GM12878 (cell line): ENCODE data around the gene ZNF213.

ENCODE experiments used
- CBX5 ChIP-seq: sonication (generic); IDR thresholded peaks from 2 replicates; pipeline ENCODE4 v1.6.1; 2016; ENCODE audit warnings: low read depth, moderate library complexity, mild to moderate bottlenecking, inconsistent platforms
- EP300 ChIP-seq, 2 experiments: fragments of 150-350 bp in 1 of 2; IDR thresholded peaks; 2 replicates each; pipeline ENCODE4 v1.6.1; 2011 to 2012; ENCODE audit warnings: low read depth in 2 of 2, low read length in 2 of 2, borderline replicate concordance in 1 of 2, improper control_type of control experiment in 1 of 2, inconsistent platforms in 1 of 2; ENCODE audit not compliant: control insufficient read depth in 1 of 2
- JUND ChIP-seq: IDR thresholded peaks from 2 replicates; pipeline ENCODE4 v1.6.1; 2012; ENCODE audit warnings: low read depth, mild to moderate bottlenecking, low read length, improper control_type of control experiment, moderate library complexity
- MEF2A ChIP-seq: IDR thresholded peaks from 2 replicates; pipeline ENCODE4 v1.6.1; 2011; ENCODE audit warnings: low read depth, mild to moderate bottlenecking, low read length, moderate library complexity; ENCODE audit not compliant: insufficient read depth
- MYC ChIP-seq: IDR thresholded peaks from 2 replicates; pipeline ENCODE4 v1.6.1; 2011; ENCODE audit warnings: mild to moderate bottlenecking, low read length, moderate library complexity, inconsistent platforms; ENCODE audit not compliant: insufficient read depth, insufficient replicate concordance, insufficient read length, severe bottlenecking
- RELA ChIP-seq: fragments of 450-650 bp; IDR thresholded peaks from 2 replicates; pipeline ENCODE4 v1.8.0; 2014; ENCODE audit warnings: borderline replicate concordance; ENCODE audit not compliant: partially characterized antibody
- TAF1 ChIP-seq: IDR thresholded peaks from 2 replicates; pipeline ENCODE4 v1.6.1; 2011; ENCODE audit warnings: mild to moderate bottlenecking, low read depth, low read length, borderline replicate concordance
- TF ChIP-seq, protein P1 (sequence below), 3 experiments: IDR thresholded peaks in 2 of 3; conservative IDR thresholded peaks in 1 of 3; 2 replicates each; pipeline ENCODE4 v1.5.1; 2011; ENCODE audit warnings: low read depth in 3 of 3, low read length in 3 of 3, mild to moderate bottlenecking in 3 of 3, control low read depth in 2 of 3, moderate library complexity in 2 of 3, inconsistent platforms in 1 of 3, mixed read lengths in 1 of 3; ENCODE audit not compliant: control insufficient read depth in 2 of 3, insufficient read depth in 1 of 3; ENCODE audit errors: extremely low read depth in 1 of 3

DNA sequence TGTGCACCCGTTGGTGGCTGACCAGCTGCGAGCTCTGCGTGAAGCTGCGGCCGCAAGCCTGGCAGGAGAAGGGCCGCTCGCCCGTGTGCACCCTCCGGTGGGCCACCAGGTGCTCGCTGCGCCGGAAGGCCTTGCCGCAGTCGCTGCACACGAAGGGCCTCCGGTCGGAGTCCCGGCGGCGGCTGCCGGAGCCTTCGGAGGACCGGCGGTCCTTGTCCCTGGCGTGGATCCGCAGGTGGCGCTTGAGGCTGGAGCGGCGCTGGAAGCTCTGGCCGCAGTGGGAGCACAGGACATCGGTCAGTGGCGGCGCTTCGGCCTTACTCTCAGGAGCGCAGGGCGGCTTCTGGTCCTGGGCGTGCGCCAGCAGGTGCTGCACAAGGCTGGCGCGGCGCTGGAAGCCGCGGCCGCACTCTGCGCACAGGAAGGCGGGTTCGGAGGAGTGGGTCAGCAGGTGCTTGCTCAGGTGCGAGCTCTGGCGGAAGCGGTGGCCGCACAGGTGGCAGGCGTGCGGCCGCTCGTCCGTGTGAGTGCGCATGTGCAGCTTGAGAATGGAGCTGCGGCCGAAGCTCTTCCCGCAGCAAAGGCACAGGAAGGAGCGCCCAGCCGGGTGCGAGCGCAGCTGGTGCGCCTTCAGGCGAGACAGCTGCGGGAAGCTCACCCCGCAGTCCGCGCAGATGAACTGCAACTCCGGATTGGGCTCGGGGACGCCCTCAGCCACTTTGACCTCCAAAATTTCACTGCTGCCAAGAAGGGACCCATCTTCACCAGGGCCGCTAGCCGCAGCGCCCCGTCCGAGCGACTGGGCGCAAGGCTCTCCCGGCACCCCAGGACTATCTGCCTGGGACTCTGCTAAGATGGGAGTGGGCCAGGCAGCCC lies 44.9 kb upstream of the ZNF213 start:
- no peak for TF ChIP-seq JUND
- TF ChIP-seq CBX5, result no peak
- TF ChIP-seq, protein P1, sequence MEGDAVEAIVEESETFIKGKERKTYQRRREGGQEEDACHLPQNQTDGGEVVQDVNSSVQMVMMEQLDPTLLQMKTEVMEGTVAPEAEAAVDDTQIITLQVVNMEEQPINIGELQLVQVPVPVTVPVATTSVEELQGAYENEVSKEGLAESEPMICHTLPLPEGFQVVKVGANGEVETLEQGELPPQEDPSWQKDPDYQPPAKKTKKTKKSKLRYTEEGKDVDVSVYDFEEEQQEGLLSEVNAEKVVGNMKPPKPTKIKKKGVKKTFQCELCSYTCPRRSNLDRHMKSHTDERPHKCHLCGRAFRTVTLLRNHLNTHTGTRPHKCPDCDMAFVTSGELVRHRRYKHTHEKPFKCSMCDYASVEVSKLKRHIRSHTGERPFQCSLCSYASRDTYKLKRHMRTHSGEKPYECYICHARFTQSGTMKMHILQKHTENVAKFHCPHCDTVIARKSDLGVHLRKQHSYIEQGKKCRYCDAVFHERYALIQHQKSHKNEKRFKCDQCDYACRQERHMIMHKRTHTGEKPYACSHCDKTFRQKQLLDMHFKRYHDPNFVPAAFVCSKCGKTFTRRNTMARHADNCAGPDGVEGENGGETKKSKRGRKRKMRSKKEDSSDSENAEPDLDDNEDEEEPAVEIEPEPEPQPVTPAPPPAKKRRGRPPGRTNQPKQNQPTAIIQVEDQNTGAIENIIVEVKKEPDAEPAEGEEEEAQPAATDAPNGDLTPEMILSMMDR (IDR thresholded peaks at IDR 0.05 in 2 of 3, conservative IDR thresholded peaks at IDR 0.05 in 1 of 3; ENCODE audit: control insufficient read depth in 2 of 3, extremely low read depth in 1 of 3, insufficient read depth in 1 of 3, low read depth in 3 of 3, low read length in 3 of 3), result no peak
- no peak for TF ChIP-seq MEF2A
- TF ChIP-seq MYC, result no peak
- TF ChIP-seq TAF1, result no peak
- TF ChIP-seq EP300 (IDR thresholded peaks at IDR 0.05; ENCODE audit: borderline replicate concordance in 1 of 2, control insufficient read depth in 1 of 2, low read depth in 2 of 2, low read length in 2 of 2), result no peak
- no peak for TF ChIP-seq RELA
